Mucosa of gallbladder (tissue), 1 donor: ENCODE measurements around the gene GEN1. TPM values are rescaled to one million over a fixed set of nuclear protein-coding genes. Genes with fewer than 3 reads are reported as not detected.

Source experiments
- DNase-seq: peaks from one replicate; pipeline ENCODE4 v3.0.0-alpha.2; 2020; ENCODE audit warnings: low spot score
- total RNA-seq: library from RNA; stranded (reverse); gene quantifications from one replicate; pipeline ENCODE4 v1.2.1, GENCODE V29; 2021
- donor health status: DM: no; HTN: no; CAD: no.

GEN1 gene
- total RNA-seq, 1 donor from 2014 or later = 8.6 TPM

DNA sequence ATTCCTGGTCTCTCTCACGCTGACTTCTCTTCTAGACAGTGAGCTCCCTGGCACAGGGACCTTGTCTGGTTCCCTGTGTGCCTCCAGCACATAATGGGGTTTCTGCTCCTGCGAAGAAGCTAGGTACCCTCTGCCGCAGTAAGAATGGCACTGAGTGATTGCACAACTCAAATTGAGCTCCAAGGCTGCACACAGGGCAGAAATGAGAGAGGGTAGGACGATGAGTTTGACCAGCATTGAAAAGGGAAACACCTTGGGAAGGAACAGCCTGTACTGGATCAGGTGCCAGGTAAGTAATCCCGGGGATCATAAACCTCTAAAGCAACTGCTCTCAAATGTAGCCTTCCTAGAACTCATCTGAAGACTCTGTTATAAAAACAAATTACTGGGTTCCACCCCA, 41.4 kb downstream of the GEN1 start:
- no peak for DNase-seq

DNA sequence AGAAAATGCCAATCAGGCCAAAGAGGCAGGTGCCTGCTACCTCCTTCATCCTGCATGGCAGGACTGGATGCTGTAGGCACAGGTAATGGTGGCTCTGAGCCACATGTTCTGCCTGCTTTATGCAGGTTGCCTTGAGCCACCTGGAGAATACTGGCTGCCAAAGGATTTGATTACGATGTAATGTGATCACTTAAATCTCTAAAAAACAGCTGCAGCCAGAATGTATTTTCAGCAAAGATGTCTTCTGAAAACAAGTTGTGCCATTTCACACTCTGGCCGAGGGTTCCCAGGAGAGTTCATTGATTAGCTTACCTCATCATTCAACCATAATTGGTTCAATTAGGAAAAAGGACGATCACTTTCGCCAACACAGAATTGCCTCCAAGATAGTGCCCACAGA, 44.4 kb downstream of the GEN1 start:
- DNase-seq = no peak

DNA sequence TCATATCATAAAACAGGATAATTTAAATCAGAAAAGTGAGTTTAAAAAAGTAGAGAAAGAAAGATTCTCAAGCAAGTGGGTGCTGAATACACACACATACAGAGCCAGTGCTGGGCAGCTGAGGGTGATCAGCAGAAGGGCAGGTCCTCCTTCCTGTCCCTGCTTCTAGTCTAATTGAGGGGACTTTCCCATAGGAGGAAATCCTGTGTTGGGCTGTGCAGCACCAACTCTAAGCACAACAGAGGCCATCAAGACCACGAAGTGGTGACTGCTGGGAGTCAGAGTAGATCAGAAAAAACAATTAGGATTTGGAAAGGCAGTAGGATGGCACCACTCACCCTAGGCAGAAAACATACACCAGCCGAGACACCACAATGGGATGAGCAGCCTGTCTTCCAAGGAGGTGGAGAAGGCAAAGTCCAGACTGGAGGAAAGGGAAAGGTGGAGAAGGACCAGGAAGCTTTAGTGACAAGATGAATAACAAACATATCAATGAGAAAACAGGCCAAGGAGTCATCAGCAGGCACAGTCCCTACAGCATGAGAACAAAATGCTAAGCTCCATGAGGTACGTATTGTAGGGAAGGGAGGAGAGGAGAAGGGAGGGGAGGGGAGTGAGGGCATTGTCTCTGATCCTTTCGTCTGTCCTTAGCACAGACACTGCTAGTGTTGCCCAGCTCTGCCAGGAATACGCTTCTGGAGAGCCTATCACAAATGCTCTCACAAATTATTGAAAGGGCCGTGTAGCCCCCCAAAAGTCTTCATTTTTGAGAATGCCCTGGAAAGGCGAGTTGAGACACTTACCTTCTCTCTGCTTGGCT, 45.6 kb downstream of the GEN1 start:
- no peak for DNase-seq

- DNase-seq = no peak
Observed at GRCh38 chr2:17800219-17800618, 46.3 kb downstream of the GEN1 start.

- no peak for DNase-seq
Observed at GRCh38 chr2:17800693-17801458, 46.9 kb downstream of the GEN1 start.

GRCh38 chr2:17803497-17803896, 49.6 kb downstream of the GEN1 start:
- no peak for DNase-seq

DNA sequence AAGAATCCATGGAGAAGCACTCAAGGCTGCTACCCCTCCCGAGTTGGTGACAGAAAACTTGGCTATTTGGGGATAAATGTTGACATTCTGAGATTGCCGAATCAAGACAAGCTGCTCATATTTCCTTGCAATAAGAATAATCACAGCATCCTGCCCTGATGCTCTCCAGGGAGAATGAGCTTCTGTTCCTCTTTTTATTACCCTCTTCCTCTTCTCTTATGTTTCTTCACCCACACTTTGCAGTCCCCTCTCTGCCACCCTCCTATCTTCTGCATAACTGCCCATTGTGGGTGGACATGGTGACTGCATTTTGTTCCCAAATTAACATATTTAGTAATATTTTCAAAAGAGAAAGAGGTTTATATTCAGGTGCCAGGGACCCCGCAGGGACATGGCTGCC, 50.4 kb downstream of the GEN1 start:
- DNase-seq = no peak

- no peak for DNase-seq
Observed at GRCh38 chr2:17805166-17805565, 51.2 kb downstream of the GEN1 start.

- DNase-seq = no peak
Observed at GRCh38 chr2:17805717-17806363, 51.9 kb downstream of the GEN1 start.

DNA sequence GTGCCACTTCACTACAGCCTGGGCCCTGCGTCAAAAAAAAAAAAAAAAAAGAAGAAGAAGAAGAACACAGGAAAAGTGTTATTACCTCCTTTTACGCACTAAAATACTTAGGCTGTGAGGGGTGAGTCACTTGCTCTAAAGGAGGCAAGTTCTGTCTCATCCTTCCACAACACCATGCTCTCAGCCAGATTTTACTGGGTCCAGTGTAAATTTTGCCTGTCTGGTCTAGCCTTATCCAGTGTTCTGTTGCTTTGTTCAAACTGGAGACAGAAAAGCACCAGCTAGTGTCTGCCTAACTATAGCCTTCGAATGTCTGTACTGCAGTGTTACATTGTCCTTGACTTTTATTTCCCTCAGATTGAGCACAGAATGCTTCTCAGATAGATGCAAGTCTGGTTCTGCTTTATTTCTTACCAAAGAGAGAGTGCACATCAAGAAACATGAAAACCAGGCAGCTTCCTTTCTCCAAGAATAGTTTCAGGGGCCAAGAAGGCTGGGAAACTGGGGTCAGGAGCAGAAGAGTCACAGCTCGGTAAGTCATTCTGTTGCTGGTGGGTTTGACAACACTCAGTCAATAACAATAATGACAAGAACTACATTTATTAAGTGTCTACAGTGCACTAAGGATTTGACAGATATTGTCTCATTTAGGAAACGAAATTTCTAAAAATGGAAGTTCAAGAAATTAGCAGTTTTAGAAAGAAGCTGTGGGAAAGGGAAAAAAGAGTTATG, 59.2 kb downstream of the GEN1 start:
- DNase-seq = no peak

GRCh38 chr2:17813742-17814473, 60.0 kb downstream of the GEN1 start:
- no peak for DNase-seq

DNA sequence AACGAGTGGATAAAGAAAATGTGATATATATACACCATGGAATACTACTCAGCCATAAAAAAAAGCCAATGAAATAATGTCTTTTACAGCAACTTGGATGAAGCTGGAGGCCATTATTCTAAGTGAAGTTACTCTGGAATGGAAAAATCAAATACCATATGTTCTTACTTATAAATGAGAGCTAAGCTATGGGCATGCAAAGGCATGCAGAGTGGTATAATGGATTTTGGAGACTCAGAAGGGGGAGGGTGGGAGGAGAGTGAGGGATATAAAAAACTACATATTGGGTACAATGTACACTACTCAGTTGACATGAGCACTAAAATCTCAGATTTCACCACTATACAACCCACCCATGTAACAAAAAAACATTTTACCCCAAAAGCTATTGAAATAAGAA, 60.7 kb downstream of the GEN1 start:
- no peak for DNase-seq

GRCh38 chr2:17815468-17816184, 61.7 kb downstream of the GEN1 start:
- DNase-seq = no peak

GRCh38 chr2:17816396-17817245, 62.7 kb downstream of the GEN1 start, which contains the start of gene MSGN1:
Gene MSGN1 (plus strand): TSS chr2:17816460. CDS start chr2:17816519, 59 bp downstream.
- DNase-seq = no peak

DNA sequence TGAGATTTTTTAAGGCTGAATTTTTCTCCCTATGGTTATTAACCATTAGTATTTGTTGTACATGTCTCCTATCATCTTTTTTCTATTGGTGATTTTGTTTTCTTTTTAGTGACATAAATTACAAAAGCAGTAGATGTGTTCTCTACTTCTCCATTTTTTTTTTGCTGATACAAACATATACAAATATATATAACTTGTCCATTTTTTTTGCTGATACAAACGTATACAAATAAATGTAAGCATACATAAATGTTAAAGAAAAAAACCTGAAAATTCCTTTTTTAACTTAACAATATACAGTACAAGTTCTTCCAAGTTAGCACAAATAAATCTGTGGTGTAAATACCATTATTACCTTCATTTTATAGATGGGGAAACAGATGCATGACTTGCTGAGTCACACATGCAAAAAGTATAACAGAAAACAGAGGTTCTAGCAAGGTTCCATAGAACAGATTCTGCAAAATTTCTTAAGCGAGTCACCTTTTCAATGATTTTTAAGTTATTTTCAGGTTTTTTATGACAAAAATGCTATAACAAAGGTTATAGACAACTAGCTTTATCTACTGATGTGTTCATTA, 64.4 kb downstream of the GEN1 start:
- no peak for DNase-seq

- DNase-seq = no peak
Observed at GRCh38 chr2:17821080-17821479, 67.1 kb downstream of the GEN1 start.

DNA sequence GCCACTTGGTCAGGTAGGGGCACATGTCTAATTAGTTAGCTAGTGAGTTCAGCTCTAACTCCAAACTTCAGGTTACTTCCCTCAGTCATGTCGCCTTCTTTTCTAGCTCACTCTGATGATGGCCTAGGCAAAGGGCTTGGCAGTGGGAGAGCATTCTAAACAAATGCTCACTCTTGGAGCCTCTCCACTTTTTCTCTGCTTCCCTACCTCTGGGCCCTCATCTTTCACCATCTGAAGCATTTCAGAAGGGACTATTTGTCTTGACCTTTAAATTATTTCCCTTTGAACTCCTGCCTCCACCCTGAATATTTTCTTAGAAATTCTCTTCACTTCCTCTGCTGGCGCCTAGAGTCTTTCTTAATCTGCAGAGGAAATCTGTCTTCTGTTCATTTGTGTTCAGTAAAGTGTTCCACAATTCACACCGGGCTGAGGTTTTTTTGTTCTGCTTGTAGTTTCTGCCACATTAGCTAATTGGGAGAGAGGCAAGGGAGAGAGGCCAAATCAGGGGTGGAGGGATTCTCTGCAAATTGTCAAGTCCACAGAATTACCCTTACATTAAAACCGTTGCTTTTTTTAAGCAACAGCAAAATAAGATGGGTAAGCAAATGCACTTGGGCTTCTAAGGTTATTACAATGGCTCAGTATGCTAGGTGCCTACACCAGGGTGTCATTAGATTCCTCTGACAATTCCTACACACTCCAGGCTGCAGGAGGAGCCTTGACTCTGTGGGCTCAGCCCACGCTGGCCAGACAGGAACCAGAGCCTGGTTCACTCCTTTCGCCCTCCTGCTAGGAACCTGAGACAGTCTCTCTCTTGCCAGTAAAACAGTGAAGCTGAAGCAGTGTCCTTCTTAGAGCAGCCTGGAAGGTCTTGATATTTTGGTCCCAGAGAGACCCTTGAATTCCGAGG, 67.9 kb downstream of the GEN1 start:
- DNase-seq = no peak
